Fibroblast of mammary gland (primary cell): ENCODE data around the gene ESPL1.

Experiments used
- DNase-seq: peaks from one replicate; pipeline ENCODE4 v3.0.0-alpha.2; 2010; ENCODE audit warnings: low read depth
- H3K4me3 ChIP-seq: 2 replicates; pipeline ENCODE4 v1.5.1; 2011; ENCODE audit warnings: low read depth, mild to moderate bottlenecking, low read length, moderate library complexity; ENCODE audit not compliant: control insufficient read depth
- CTCF ChIP-seq: conservative IDR thresholded peaks from 2 replicates; pipeline ENCODE4 v1.5.1; 2011; ENCODE audit warnings: low read depth, low read length, inconsistent platforms; ENCODE audit not compliant: control insufficient read depth, insufficient read depth

Gene ESPL1

GRCh38 chr12:53267999-53268629 is at the start of gene ESPL1:
ESPL1 (plus strand) TSS chr12:53268299; CDS start chr12:53268767, 468 bp downstream.
- no peak for TF ChIP-seq CTCF
- peak within 1 kb of the TSS; percentile 90 for H3K4me3 ChIP-seq
- DNase-seq: peak; percentile 72

GRCh38 chr12:53218551-53219291 is 49.4 kb upstream of the ESPL1 start:
- H3K4me3 ChIP-seq: peak overlapping the region; percentile 59
- peak; percentile 45 for DNase-seq
- TF ChIP-seq CTCF: no peak

DNA sequence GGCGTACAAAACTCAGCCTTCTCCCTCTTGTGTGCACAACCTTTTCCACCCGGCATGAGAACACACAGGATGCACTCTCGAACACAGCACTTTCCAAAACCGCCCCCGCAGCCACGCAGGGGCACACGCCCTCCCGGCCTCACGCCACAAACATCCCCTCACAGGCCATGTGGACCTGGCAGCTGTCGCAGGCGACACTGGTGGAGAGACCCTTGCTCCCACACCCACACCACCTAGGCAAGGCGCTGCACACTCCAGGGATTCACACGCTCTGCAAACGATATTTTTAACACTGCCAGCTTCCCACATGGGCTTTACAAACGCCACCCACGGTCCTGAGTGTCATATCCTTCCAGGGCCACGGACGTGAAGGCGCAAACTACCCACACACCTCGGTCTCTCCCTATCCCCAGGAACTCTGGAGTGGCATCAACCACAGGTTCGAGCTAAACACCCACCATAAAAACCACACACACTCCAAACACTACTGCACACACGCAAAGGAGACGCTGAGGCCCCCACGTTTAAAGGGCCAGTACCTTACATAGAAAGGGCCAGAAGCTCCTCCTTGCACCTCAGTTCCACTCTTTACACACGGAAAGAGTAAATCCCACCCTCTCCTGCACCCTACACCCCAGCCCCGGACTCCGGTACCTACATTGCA is 48.7 kb upstream of the ESPL1 start:
- peak; percentile 44 for DNase-seq
- peak overlapping the region; percentile 59 for H3K4me3 ChIP-seq
- TF ChIP-seq CTCF: no peak

GRCh38 chr12:53219956-53220693 is 48.0 kb upstream of the ESPL1 start:
- peak; percentile 80 for DNase-seq
- H3K4me3 ChIP-seq: peak overlapping the region; percentile 59
- TF ChIP-seq CTCF: no peak

GRCh38 chr12:53220694-53221202 is 47.4 kb upstream of the ESPL1 start:
- no peak for TF ChIP-seq CTCF
- peak; percentile 89 for DNase-seq
- peak overlapping the region; percentile 59 for H3K4me3 ChIP-seq
